H9 (cell line): ENCODE measurements around the gene MGAT5. TPM values are rescaled to one million over a fixed set of nuclear protein-coding genes. Genes with fewer than 3 reads are reported as not detected.

Experiments used
- DNase-seq: peaks from one replicate; pipeline ENCODE4 v3.0.0-alpha.2; 2017
- H2AFZ ChIP-seq: one replicate; pipeline ENCODE4 v1.6.1; 2013; ENCODE audit warnings: mild to moderate bottlenecking, low read length, control low read depth, moderate library complexity
- H2AK5ac ChIP-seq: 2 replicates; pipeline ENCODE4 v1.6.1; 2013; ENCODE audit warnings: low read length, control low read depth, mixed read lengths; ENCODE audit not compliant: insufficient read length
- H2BK120ac ChIP-seq: one replicate; pipeline ENCODE4 v1.6.1; 2013; ENCODE audit warnings: low read depth, mild to moderate bottlenecking, low read length, control low read depth, inconsistent platforms; ENCODE audit not compliant: poor library complexity, severe bottlenecking
- H2BK12ac ChIP-seq: 2 replicates; pipeline ENCODE4 v1.6.1; 2013; ENCODE audit warnings: low read length, control low read depth, mixed read lengths, low read depth; ENCODE audit not compliant: insufficient read length
- H2BK15ac ChIP-seq: 2 replicates; pipeline ENCODE4 v1.6.1; 2013; ENCODE audit warnings: low read depth, low read length, control low read depth
- H2BK20ac ChIP-seq: one replicate; pipeline ENCODE4 v1.6.1; 2013; ENCODE audit warnings: low read depth, mild to moderate bottlenecking, low read length, control low read depth, inconsistent platforms; ENCODE audit not compliant: poor library complexity, severe bottlenecking
- H2BK5ac ChIP-seq: 2 replicates; pipeline ENCODE4 v1.6.1; 2013; ENCODE audit warnings: low read length, control low read depth, mixed read lengths; ENCODE audit not compliant: insufficient read length
- H3K14ac ChIP-seq: 2 replicates; pipeline ENCODE4 v1.6.1; 2013; ENCODE audit warnings: low read length, control low read depth; ENCODE audit not compliant: insufficient read depth
- H3K18ac ChIP-seq: 2 replicates; pipeline ENCODE4 v1.6.1; 2013; ENCODE audit warnings: low read depth, mild to moderate bottlenecking, mixed read lengths, low read length, control low read depth; ENCODE audit not compliant: insufficient read length
- H3K23ac ChIP-seq: 2 replicates; pipeline ENCODE4 v1.6.1; 2013; ENCODE audit warnings: low read length, control low read depth, mixed read lengths, low read depth; ENCODE audit not compliant: insufficient read length
- H3K23me2 ChIP-seq: 2 replicates; pipeline ENCODE4 v1.6.1; 2013; ENCODE audit warnings: low read depth, mild to moderate bottlenecking, mixed read lengths, low read length, control low read depth; ENCODE audit not compliant: insufficient read length, poor library complexity, severe bottlenecking
- H3K27ac ChIP-seq: 2 replicates; pipeline ENCODE4 v1.5.1; 2013; ENCODE audit warnings: low read length, control low read depth, mixed read lengths, low read depth; ENCODE audit not compliant: insufficient read length
- H3K27me3 ChIP-seq: 2 replicates; pipeline ENCODE4 v1.6.1; 2013; ENCODE audit warnings: low read length, control low read depth, inconsistent platforms; ENCODE audit not compliant: insufficient read depth
- H3K4ac ChIP-seq: 2 replicates; pipeline ENCODE4 v1.6.1; 2013; ENCODE audit warnings: low read depth, mild to moderate bottlenecking, control low read depth, inconsistent platforms, low read length, moderate library complexity
- H3K4me1 ChIP-seq: 2 replicates; pipeline ENCODE4 v1.6.1; 2013; ENCODE audit warnings: low read length, control low read depth, inconsistent platforms; ENCODE audit not compliant: insufficient read depth
- H3K4me2 ChIP-seq: 2 replicates; pipeline ENCODE4 v1.6.1; 2013; ENCODE audit warnings: low read length, control low read depth, mixed read lengths; ENCODE audit not compliant: insufficient read length, insufficient read depth
- H3K56ac ChIP-seq: 2 replicates; pipeline ENCODE4 v1.6.1; 2013; ENCODE audit warnings: low read depth, mild to moderate bottlenecking, mixed read lengths, low read length, control low read depth; ENCODE audit not compliant: insufficient read length
- H3K79me1 ChIP-seq: 2 replicates; pipeline ENCODE4 v1.6.1; 2013; ENCODE audit warnings: low read depth, mild to moderate bottlenecking, moderate library complexity, low read length, control low read depth, inconsistent platforms; ENCODE audit not compliant: insufficient read depth, poor library complexity, severe bottlenecking
- H3K79me2 ChIP-seq: 2 replicates; pipeline ENCODE4 v1.6.1; 2013; ENCODE audit warnings: low read length, control low read depth, inconsistent platforms; ENCODE audit not compliant: insufficient read depth
- H3K9ac ChIP-seq: 2 replicates; pipeline ENCODE4 v1.6.1; 2013; ENCODE audit warnings: low read length, control low read depth, mixed read lengths; ENCODE audit not compliant: insufficient read length; ENCODE audit errors: extremely low read depth
- H3K9me3 ChIP-seq: one replicate; pipeline ENCODE4 v1.6.1; 2013; ENCODE audit warnings: low read depth, low read length, inconsistent platforms; ENCODE audit not compliant: control insufficient read depth
- H3T11ph ChIP-seq: one replicate; pipeline ENCODE4 v1.6.1; 2013; ENCODE audit warnings: mild to moderate bottlenecking, low read length, control low read depth, inconsistent platforms
- H4K20me1 ChIP-seq: one replicate; pipeline ENCODE4 v1.6.1; 2013; ENCODE audit not compliant: control insufficient read depth, insufficient read length, insufficient read depth
- H4K5ac ChIP-seq: 2 replicates; pipeline ENCODE4 v1.6.1; 2013; ENCODE audit warnings: low read depth, mild to moderate bottlenecking, mixed read lengths, low read length, control low read depth; ENCODE audit not compliant: insufficient read length
- H4K8ac ChIP-seq: replicated peaks from 2 replicates; pipeline ENCODE4 v1.6.1; 2013; ENCODE audit warnings: low read length, control low read depth, mixed read lengths, low read depth; ENCODE audit not compliant: insufficient read length
- H4K91ac ChIP-seq: 2 replicates; pipeline ENCODE4 v1.6.1; 2013; ENCODE audit warnings: low read depth, mild to moderate bottlenecking, moderate library complexity, mixed read lengths, low read length, control low read depth; ENCODE audit not compliant: insufficient read length
- H3K27ac Mint-ChIP-seq, 3 experiments: 2 replicates in 2 of 3; 3 replicates in 1 of 3; pipeline ENCODE4 v1.8.0; 2020 to 2021; ENCODE audit warnings: mixed read lengths in 3 of 3, mild to moderate bottlenecking in 1 of 3, moderate library complexity in 1 of 3
- H3K27me3 Mint-ChIP-seq: 2 replicates; pipeline ENCODE4 v1.8.0; 2021; ENCODE audit warnings: low read depth, mild to moderate bottlenecking, moderate library complexity, mixed read lengths
- H3K36me3 Mint-ChIP-seq, 3 experiments: 2 replicates in 2 of 3; 3 replicates in 1 of 3; pipeline ENCODE4 v1.8.0; 2020 to 2021; ENCODE audit warnings: low read depth in 3 of 3, mixed read lengths in 3 of 3; ENCODE audit not compliant: insufficient read depth in 1 of 3
- H3K4me1 Mint-ChIP-seq, 2 experiments: 2 replicates each; pipeline ENCODE4 v1.8.0; 2020; ENCODE audit warnings: mixed read lengths in 2 of 2
- H3K4me3 Mint-ChIP-seq, 2 experiments: 2 replicates in 1 of 2; 3 replicates in 1 of 2; pipeline ENCODE4 v1.8.0; 2020 to 2021; ENCODE audit warnings: mild to moderate bottlenecking in 2 of 2, mixed read lengths in 2 of 2, moderate library complexity in 1 of 2
- H3K9me3 Mint-ChIP-seq, 2 experiments: 2 replicates in 1 of 2; 3 replicates in 1 of 2; pipeline ENCODE4 v1.8.0; 2020; ENCODE audit warnings: mild to moderate bottlenecking in 2 of 2, mixed read lengths in 2 of 2, moderate library complexity in 1 of 2
- WGBS: extraction: QIAGEN DNeasy Blood & Tissue Kit; methylation state at CpG from one replicate; pipeline ENCODE4 v1.1.7; 2013; ENCODE audit warnings: missing lambda C conversion rate, low lambda C conversion rate, mixed read lengths; ENCODE audit not compliant: insufficient read length; ENCODE audit errors: extremely low coverage; 5-methylcytosine and 5-hydroxymethylcytosine counted together
- total RNA-seq: library from RNA; stranded (reverse); gene quantifications from 2 replicates; pipeline ENCODE4 v1.2.1, GENCODE V29; 2021
- TF ChIP-seq, protein P1 (sequence below): fragments of 200-600 bp; sonication (generic); conservative IDR thresholded peaks from 3 replicates; pipeline ENCODE4 v1.8.0; 2021; ENCODE audit warnings: antibody characterized with exemption, mild to moderate bottlenecking

MGAT5 gene
- total RNA-seq, 1 experiment from 2014 or later, result 25.7 TPM

GRCh38 chr2:134212746-134213145 lies 41.1 kb upstream of the MGAT5 start:
- no CpG with 5 or more reads among the region's 3 CpGs for WGBS
- H3K27ac Mint-ChIP-seq, result no peak overlapping the region
- H3K79me2 ChIP-seq, result no peaks in the 10 kb centered on the region; the same call in 1 of the 2 replicates

More at GRCh38 chr2:134212746-134213145, 41.1 kb upstream of the MGAT5 start:
- H3K36me3 Mint-ChIP-seq, result peaks cover 3 to 10% (median 8%) of the 10 kb centered on the region in 3 experiments; a peak in 4 of 7 replicates
- Histone ChIP-seq H3K79me1 (no peaks in the 10 kb centered on the region), H2AFZ (no peak overlapping the region), H3K4me2 (no peak overlapping the region), H2BK12ac (no peak overlapping the region), H3K9me3 (no peaks in the 10 kb centered on the region), H4K20me1 (no peaks in the 10 kb centered on the region), H2AK5ac (no peak overlapping the region), H4K91ac (no peak overlapping the region), H3K27ac (no peak overlapping the region), H2BK5ac (no peak overlapping the region), H2BK120ac (no peak overlapping the region), H3K23ac (no peak overlapping the region), H3K18ac (no peak overlapping the region), H3K27me3 (no peaks in the 10 kb centered on the region), H2BK15ac (no peak overlapping the region), H3T11ph (no peak overlapping the region), H3K14ac (no peak overlapping the region), H4K5ac (no peak overlapping the region), H3K23me2 (no peaks in the 10 kb centered on the region), H3K4ac (no peak overlapping the region), H3K9ac (no peak overlapping the region), H3K56ac (no peak overlapping the region), H2BK20ac (no peak overlapping the region), H3K4me1 (no peaks in the 10 kb centered on the region), H4K8ac (no peak overlapping the region)
- peaks cover 0 to 3% of the 10 kb centered on the region in 2 experiments; a peak in 2 of 4 replicates for H3K4me1 Mint-ChIP-seq
- peaks cover 4 to 5% of the 10 kb centered on the region in 2 experiments; a peak in 3 of 5 replicates for H3K9me3 Mint-ChIP-seq
- no peak for DNase-seq
- no peaks in the 10 kb centered on the region for H3K27me3 Mint-ChIP-seq
- TF ChIP-seq, protein P1, sequence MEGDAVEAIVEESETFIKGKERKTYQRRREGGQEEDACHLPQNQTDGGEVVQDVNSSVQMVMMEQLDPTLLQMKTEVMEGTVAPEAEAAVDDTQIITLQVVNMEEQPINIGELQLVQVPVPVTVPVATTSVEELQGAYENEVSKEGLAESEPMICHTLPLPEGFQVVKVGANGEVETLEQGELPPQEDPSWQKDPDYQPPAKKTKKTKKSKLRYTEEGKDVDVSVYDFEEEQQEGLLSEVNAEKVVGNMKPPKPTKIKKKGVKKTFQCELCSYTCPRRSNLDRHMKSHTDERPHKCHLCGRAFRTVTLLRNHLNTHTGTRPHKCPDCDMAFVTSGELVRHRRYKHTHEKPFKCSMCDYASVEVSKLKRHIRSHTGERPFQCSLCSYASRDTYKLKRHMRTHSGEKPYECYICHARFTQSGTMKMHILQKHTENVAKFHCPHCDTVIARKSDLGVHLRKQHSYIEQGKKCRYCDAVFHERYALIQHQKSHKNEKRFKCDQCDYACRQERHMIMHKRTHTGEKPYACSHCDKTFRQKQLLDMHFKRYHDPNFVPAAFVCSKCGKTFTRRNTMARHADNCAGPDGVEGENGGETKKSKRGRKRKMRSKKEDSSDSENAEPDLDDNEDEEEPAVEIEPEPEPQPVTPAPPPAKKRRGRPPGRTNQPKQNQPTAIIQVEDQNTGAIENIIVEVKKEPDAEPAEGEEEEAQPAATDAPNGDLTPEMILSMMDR, result no peak
- H3K4me3 Mint-ChIP-seq, result no peak overlapping the region
